ENCODE results near the gene GUCY2F. TPM values are rescaled to one million over a fixed set of nuclear protein-coding genes. Genes with fewer than 3 reads are reported as not detected.

GUCY2F gene
- polyA plus RNA-seq, 1 donor, result not detected

DNA sequence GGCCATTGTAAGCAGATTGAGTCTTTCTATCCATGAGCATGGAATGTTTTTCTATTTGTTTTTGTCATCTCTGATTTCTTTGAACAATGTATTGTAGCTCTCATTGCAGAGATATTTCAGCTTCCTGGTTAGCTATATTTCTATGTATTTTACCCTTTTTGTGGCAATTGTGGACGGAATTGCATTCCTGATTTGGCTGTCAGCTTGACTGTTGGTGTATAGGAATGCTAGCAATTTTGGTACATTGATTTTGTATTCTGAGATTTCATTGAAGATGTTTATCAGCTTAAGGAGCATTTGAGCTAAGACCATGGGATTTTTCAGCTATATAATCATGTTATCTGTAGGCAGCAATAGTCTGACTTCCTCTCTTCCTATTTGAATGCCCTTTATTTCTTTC, 154.6 kb downstream of the GUCY2F start:
- no peak for DNase-seq

Other genes with a start within 250 kb of the GUCY2F start
- 6.7 TPM for gene NXT2, start 54.8 kb upstream of the GUCY2F start, polyA plus RNA-seq (ENCODE audit: insufficient read length)
- 82.6 TPM for gene KCNE5, start 143.1 kb upstream of the GUCY2F start, polyA plus RNA-seq (ENCODE audit: insufficient read length)

All from hindlimb muscle (tissue), 1 donor.